Measurements from ENCODE around the gene TNFRSF25. TPM values are rescaled to one million over a fixed set of nuclear protein-coding genes. Genes with fewer than 3 reads are reported as not detected.

The TNFRSF25 gene
- total and polyA plus RNA-seq, 11 donors = 4.7 to 17.5 (median 9.3) TPM

DNA sequence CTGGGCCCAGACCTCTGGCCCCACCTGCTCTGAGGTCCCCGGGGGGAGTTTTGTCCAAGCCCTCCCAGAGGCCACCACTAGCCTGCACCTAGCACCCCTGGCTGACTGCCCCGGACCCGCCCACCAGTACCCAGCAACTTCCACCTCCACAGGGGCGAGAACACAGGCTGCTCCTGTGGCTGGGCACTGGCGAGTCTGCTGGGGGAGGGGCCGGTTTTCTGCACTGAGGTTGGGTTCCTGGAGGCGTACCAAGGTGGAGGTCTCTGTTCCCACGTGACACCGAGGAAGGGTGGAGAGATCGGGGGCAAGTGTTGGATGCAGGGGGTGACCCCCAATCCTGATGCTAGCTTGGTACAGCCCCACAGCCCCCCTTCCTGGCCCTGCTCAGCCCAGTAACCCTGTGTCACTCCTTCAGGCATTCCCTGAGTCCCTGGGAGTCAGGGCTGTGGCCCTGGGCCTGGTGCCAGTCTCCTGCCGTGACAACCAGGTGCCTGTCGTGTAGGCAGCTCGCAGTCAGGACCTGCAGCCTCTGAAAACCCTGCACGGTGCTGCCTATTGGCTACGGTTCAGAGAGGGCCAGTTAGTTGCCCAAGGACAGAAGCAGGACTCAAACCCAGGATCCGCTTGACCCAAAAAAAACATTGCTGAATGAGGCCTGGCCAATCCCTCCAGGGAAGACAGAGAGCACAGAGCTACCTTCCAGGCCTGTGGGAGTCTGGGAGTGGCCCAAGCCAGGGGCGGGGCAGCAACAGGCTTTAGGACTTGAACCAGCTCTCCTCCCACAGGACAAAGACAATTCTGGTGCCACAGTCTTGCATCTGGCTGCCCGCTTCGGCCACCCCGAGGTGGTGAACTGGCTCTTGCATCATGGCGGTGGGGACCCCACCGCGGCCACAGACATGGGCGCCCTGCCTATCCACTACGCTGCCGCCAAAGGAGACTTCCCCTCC is 38.3 kb downstream of the TNFRSF25 start:
- no peaks in the 10 kb centered on the region for H3K9me3 ChIP-seq
- intact Hi-C loops (cut with DNase I) = no loop called here
- H3K27me3 ChIP-seq = peaks cover 37 to 74% (median 56%) of the 10 kb centered on the region in 9 donors
- no peak overlapping the region for H3K4me3 ChIP-seq
- no peak overlapping the region for H3K27ac ChIP-seq
- no peak for ATAC-seq
- TF ChIP-seq, protein P1, sequence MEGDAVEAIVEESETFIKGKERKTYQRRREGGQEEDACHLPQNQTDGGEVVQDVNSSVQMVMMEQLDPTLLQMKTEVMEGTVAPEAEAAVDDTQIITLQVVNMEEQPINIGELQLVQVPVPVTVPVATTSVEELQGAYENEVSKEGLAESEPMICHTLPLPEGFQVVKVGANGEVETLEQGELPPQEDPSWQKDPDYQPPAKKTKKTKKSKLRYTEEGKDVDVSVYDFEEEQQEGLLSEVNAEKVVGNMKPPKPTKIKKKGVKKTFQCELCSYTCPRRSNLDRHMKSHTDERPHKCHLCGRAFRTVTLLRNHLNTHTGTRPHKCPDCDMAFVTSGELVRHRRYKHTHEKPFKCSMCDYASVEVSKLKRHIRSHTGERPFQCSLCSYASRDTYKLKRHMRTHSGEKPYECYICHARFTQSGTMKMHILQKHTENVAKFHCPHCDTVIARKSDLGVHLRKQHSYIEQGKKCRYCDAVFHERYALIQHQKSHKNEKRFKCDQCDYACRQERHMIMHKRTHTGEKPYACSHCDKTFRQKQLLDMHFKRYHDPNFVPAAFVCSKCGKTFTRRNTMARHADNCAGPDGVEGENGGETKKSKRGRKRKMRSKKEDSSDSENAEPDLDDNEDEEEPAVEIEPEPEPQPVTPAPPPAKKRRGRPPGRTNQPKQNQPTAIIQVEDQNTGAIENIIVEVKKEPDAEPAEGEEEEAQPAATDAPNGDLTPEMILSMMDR (IDR thresholded peaks at IDR 0.05) = no peak
- no peak for TF ChIP-seq POLR2A (IDR thresholded peaks at IDR 0.05)
- peaks cover 4 to 35% (median 17%) of the 10 kb centered on the region in 12 donors for H3K4me1 ChIP-seq
- DNase-seq = no peak
- 83 to 84% (median 84%) methylated on average over 24 to 26 of the region's 26 CpGs for WGBS, 4 donors
- no peaks in the 10 kb centered on the region for H3K36me3 ChIP-seq

DNA sequence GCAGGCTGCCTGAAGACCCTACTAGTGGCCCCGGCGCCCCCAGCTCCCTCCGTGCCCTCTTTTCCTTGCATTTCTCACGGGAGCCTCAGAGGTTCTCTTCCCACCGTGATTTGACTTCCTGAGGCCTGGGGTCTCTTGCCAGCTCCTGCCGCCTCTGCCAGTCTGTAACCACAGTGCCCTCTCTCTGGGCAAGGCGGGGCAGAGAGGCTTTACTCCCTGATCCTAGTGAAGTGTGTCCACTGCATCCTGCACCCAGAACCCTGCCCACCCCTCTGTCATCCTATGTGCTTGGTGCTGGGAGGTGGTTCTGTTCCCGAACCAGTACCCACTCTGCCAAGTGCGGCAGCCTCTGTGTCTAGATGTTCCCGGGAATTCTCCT is 39.0 kb downstream of the TNFRSF25 start:
- ATAC-seq = no peak
- Histone ChIP-seq H3K9me3 (no peaks in the 10 kb centered on the region), H3K27me3 (peaks cover 37 to 81% (median 64%) of the 10 kb centered on the region in 9 donors), H3K36me3 (no peaks in the 10 kb centered on the region), H3K27ac (no peak overlapping the region), H3K4me1 (peaks cover 4 to 36% (median 18%) of the 10 kb centered on the region in 12 donors), H3K4me3 (no peak overlapping the region)
- 82 to 89% (median 85%) methylated on average over 10 of the region's 10 CpGs for WGBS, 4 donors
- DNase-seq = no peak
- intact Hi-C loops (cut with DNase I) = no loop called here
- TF ChIP-seq, protein P1 (IDR thresholded peaks at IDR 0.05) = no peak
- TF ChIP-seq POLR2A (IDR thresholded peaks at IDR 0.05) = no peak

DNA sequence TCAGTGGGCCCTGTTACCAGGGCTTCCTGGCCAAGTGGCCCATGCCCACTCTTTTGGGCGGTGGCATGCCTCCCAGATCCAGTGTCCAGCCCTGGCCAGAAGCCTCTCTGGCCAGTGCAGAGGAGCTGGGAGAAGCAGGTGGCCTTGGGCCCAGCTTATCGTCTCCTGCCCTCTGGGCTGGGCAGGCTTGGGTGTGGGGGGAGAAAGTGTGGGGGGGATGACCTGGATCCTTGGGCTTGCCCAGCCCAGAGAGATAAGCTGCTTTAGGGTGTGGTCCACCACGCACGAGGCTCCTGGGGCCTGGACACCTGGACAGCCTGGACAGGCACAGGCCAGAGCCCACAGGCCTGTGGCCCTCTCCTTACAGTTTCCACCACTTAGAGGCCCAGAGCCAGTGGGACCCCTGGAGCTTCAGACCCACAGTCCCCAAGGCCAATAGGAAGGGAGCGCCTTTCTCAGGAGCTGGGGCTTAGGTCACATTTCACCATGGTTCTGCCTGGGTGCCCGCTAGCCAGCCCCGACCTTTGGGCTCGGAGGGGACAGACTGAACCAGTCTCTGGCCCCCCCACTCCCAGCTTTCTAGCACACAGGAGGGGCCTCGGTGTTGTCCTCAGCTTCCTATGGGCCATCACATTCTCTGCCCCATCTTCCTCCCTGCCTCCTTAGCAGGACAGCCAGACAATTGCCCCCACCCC is 39.5 kb downstream of the TNFRSF25 start:
- Histone ChIP-seq H3K27ac (no peak overlapping the region), H3K36me3 (no peaks in the 10 kb centered on the region), H3K9me3 (no peaks in the 10 kb centered on the region), H3K4me3 (no peak overlapping the region), H3K4me1 (peaks cover 4 to 36% (median 18%) of the 10 kb centered on the region in 12 donors), H3K27me3 (peaks cover 37 to 87% (median 69%) of the 10 kb centered on the region in 9 donors)
- TF ChIP-seq POLR2A (IDR thresholded peaks at IDR 0.05) = no peak
- TF ChIP-seq, protein P1 (IDR thresholded peaks at IDR 0.05) = no peak
- WGBS, 4 donors = 78 to 97% (median 90%) methylated on average over 6 to 9 of the region's 9 CpGs
- intact Hi-C loops (cut with DNase I) = no loop called here
- ATAC-seq = no peak
- DNase-seq = no peak

DNA sequence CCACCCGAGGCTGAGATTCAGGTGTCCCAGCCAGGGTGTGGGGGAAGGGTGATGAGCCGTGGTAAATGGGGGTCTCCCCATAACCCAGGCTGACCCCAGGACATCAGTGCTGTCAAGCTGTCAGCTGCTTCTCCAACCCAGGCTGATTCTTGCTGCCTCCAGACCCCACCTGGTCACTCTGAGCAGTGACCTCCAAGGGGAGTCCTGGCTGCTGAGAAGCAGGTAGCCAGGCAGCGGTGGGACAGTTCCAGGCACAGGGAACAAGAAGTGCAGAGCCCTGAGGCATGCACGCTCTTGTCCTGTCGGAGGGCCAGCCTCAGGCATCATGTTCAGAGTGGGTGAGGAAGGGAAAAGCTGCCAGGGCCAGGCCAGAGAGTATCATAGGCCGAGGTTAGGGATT is 40.3 kb downstream of the TNFRSF25 start:
- intact Hi-C loops (cut with DNase I) = no loop called here
- ATAC-seq (no peak), DNase-seq (no peak)
- H3K4me1 ChIP-seq = peaks cover 4 to 38% (median 20%) of the 10 kb centered on the region in 12 donors
- H3K4me3 ChIP-seq = peak overlapping the region in 1 of 12 donors; percentile 6
- no peaks in the 10 kb centered on the region for H3K36me3 ChIP-seq
- no peak overlapping the region for H3K27ac ChIP-seq
- peaks cover 41 to 91% (median 76%) of the 10 kb centered on the region in 9 donors for H3K27me3 ChIP-seq
- 77 to 82% (median 81%) methylated on average over 6 of the region's 6 CpGs for WGBS, 4 donors
- no peaks in the 10 kb centered on the region for H3K9me3 ChIP-seq
- TF ChIP-seq POLR2A (IDR thresholded peaks at IDR 0.05) = no peak
- TF ChIP-seq, protein P1 (IDR thresholded peaks at IDR 0.05) = no peak

Data from heart left ventricle (tissue), 16 donors.